Measurements from ENCODE around the gene CPT1B.
"Not testable (repeated sequence)": the region's sequence is repeated elsewhere in the genome, so short reads cannot be mapped to it uniquely, and the experiment has no call there.

The CPT1B gene

GRCh38 chr22:50523806-50524675 lies 54.2 kb downstream of the CPT1B start:
- DNase-seq (ENCODE audit: low spot score in 2 of 2) (peak in 1 of 2 donors; percentile 20), ATAC-seq (ENCODE audit: low read depth) (no peak)
- Mint-ChIP-seq H3K36me3 (peaks cover 5% of the 10 kb centered on the region), H3K4me3 (peak overlapping the region; percentile 88), H3K4me1 (peaks cover 24% of the 10 kb centered on the region), H3K9me3 (no peaks in the 10 kb centered on the region), H3K27me3 (no peaks in the 10 kb centered on the region), H3K27ac (peak overlapping the region; percentile 95)

GRCh38 chr22:50523458-50523805 lies 54.8 kb downstream of the CPT1B start:
- peaks cover 21% of the 10 kb centered on the region for H3K4me1 Mint-ChIP-seq
- DNase-seq (ENCODE audit: low spot score in 2 of 2) (no peak), ATAC-seq (ENCODE audit: low read depth) (no peak)
- H3K4me3 Mint-ChIP-seq, result peak overlapping the region; percentile 5
- no peak overlapping the region for H3K27ac Mint-ChIP-seq
- H3K27me3 Mint-ChIP-seq, result no peaks in the 10 kb centered on the region
- H3K9me3 Mint-ChIP-seq, result no peaks in the 10 kb centered on the region
- H3K36me3 Mint-ChIP-seq, result peaks cover 5% of the 10 kb centered on the region

- Mint-ChIP-seq H3K27ac (no peak overlapping the region), H3K4me1 (peaks cover 20% of the 10 kb centered on the region), H3K36me3 (peaks cover 5% of the 10 kb centered on the region), H3K4me3 (peak overlapping the region; percentile 5), H3K9me3 (no peaks in the 10 kb centered on the region), H3K27me3 (no peaks in the 10 kb centered on the region)
- DNase-seq (ENCODE audit: low spot score in 2 of 2) (no peak), ATAC-seq (ENCODE audit: low read depth) (no peak)
Measured at GRCh38 chr22:50522806-50523438, 55.3 kb downstream of the CPT1B start.

GRCh38 chr22:50522208-50522805 lies 55.9 kb downstream of the CPT1B start:
- no peak for DNase-seq (ENCODE audit: low spot score in 2 of 2)
- Mint-ChIP-seq H3K4me1 (peaks cover 15% of the 10 kb centered on the region), H3K4me3 (no peak overlapping the region)

GRCh38 chr22:50521710-50522109 lies 56.5 kb downstream of the CPT1B start:
- Mint-ChIP-seq H3K36me3 (peaks cover 5% of the 10 kb centered on the region), H3K4me1 (peaks cover 9% of the 10 kb centered on the region), H3K9me3 (no peaks in the 10 kb centered on the region), H3K27me3 (no peaks in the 10 kb centered on the region), H3K4me3 (no peak overlapping the region), H3K27ac (no peak overlapping the region)
- ATAC-seq (ENCODE audit: low read depth), result no peak
- DNase-seq (ENCODE audit: low spot score in 2 of 2), result no peak

More at GRCh38 chr22:50522208-50522805, 55.9 kb downstream of the CPT1B start:
- H3K27ac Mint-ChIP-seq, result no peak overlapping the region
- ATAC-seq (ENCODE audit: low read depth), result no peak
- peaks cover 5% of the 10 kb centered on the region for H3K36me3 Mint-ChIP-seq
- H3K9me3 Mint-ChIP-seq, result no peaks in the 10 kb centered on the region
- no peaks in the 10 kb centered on the region for H3K27me3 Mint-ChIP-seq

GRCh38 chr22:50520826-50521453 lies 57.3 kb downstream of the CPT1B start:
- Mint-ChIP-seq H3K9me3 (no peaks in the 10 kb centered on the region), H3K27me3 (no peaks in the 10 kb centered on the region), H3K4me3 (no peak overlapping the region), H3K27ac (no peak overlapping the region), H3K4me1 (peaks cover 8% of the 10 kb centered on the region), H3K36me3 (peaks cover 5% of the 10 kb centered on the region)
- no peak for ATAC-seq (ENCODE audit: low read depth)
- DNase-seq (ENCODE audit: low spot score in 2 of 2), result no peak

- H3K4me1 Mint-ChIP-seq, result peaks cover 10% of the 10 kb centered on the region
- not testable (repeated sequence) for H3K27me3 Mint-ChIP-seq; ATAC-seq (ENCODE audit: low read depth)
Measured at GRCh38 chr22:50520184-50520583, 58.0 kb downstream of the CPT1B start.

GRCh38 chr22:50519151-50519550 lies 59.1 kb downstream of the CPT1B start:
- Mint-ChIP-seq H3K4me1 (peaks cover 8% of the 10 kb centered on the region), H3K36me3 (peaks cover 14% of the 10 kb centered on the region), H3K27me3 (no peaks in the 10 kb centered on the region), H3K4me3 (no peak overlapping the region), H3K9me3 (no peaks in the 10 kb centered on the region), H3K27ac (no peak overlapping the region)
- ATAC-seq (ENCODE audit: low read depth) (no peak), DNase-seq (ENCODE audit: low spot score in 2 of 2) (no peak)

More at GRCh38 chr22:50520184-50520583, 58.0 kb downstream of the CPT1B start:
- H3K9me3 Mint-ChIP-seq; H3K4me3 Mint-ChIP-seq; H3K36me3 Mint-ChIP-seq; DNase-seq (ENCODE audit: low spot score in 2 of 2); H3K27ac Mint-ChIP-seq: not testable (repeated sequence)

All from memory B cell (primary cell).